Fibroblast of lung (primary cell): ENCODE measurements around the gene FUBP3. TPM values are rescaled to one million over a fixed set of nuclear protein-coding genes. Genes with fewer than 3 reads are reported as not detected.

Source experiments
- DNase-seq, 2 donors: peaks; one replicate each; pipeline versions ENCODE4 v3.0.0 to v3.0.0-alpha.2; 2010; ENCODE audit warnings: low read depth in 2 of 2
- H2AFZ ChIP-seq: 2 replicates; pipeline ENCODE4 v1.5.1; 2012; ENCODE audit warnings: low read length, control low read depth, inconsistent platforms
- H3K27ac ChIP-seq: 2 replicates; pipeline ENCODE4 v1.5.1; 2011; ENCODE audit warnings: low read length, control low read depth; ENCODE audit not compliant: insufficient read depth
- H3K27me3 ChIP-seq: 2 replicates; pipeline ENCODE4 v1.5.1; 2011; ENCODE audit warnings: mild to moderate bottlenecking, low read length; ENCODE audit not compliant: control insufficient read depth, insufficient read depth
- H3K36me3 ChIP-seq: 2 replicates; pipeline ENCODE4 v1.5.1; 2011; ENCODE audit warnings: low read length; ENCODE audit not compliant: control insufficient read depth, insufficient read depth
- H3K4me1 ChIP-seq: 2 replicates; pipeline ENCODE4 v1.5.1; 2011; ENCODE audit warnings: low read length; ENCODE audit not compliant: control insufficient read depth, insufficient read depth; ENCODE audit errors: extremely low read depth
- H3K4me2 ChIP-seq: 2 replicates; pipeline ENCODE4 v1.5.1; 2011; ENCODE audit warnings: low read length, control low read depth; ENCODE audit not compliant: insufficient read depth; ENCODE audit errors: extremely low read depth
- H3K4me3 ChIP-seq, 4 experiments: fragments of 200-600 bp in 1 of 4; sonication (generic) in 1 of 4; replicated peaks in 1 of 4; 2 replicates each; pipeline ENCODE4 v1.5.1; 2011 to 2016; ENCODE audit warnings: low read length in 4 of 4, low read depth in 3 of 4, mild to moderate bottlenecking in 3 of 4, control low read depth in 2 of 4, inconsistent platforms in 1 of 4, mixed read lengths in 1 of 4; ENCODE audit not compliant: insufficient read depth in 1 of 4; ENCODE audit errors: control extremely low read depth in 1 of 4
- H3K79me2 ChIP-seq: 2 replicates; pipeline ENCODE4 v1.5.1; 2012; ENCODE audit warnings: mild to moderate bottlenecking, low read length, inconsistent platforms; ENCODE audit not compliant: control insufficient read depth, insufficient read depth
- H3K9ac ChIP-seq: 2 replicates; pipeline ENCODE4 v1.5.1; 2011; ENCODE audit warnings: mild to moderate bottlenecking, low read length, control low read depth; ENCODE audit not compliant: insufficient read depth
- H3K9me3 ChIP-seq: 2 replicates; pipeline ENCODE4 v1.5.1; 2012; ENCODE audit warnings: low read depth, low read length; ENCODE audit not compliant: control insufficient read depth, insufficient read depth
- H4K20me1 ChIP-seq: 2 replicates; pipeline ENCODE4 v1.5.1; 2011; ENCODE audit warnings: low read length; ENCODE audit not compliant: control insufficient read depth, insufficient read depth; ENCODE audit errors: extremely low read depth
- CTCF ChIP-seq, 2 donors: IDR thresholded peaks in 1 of 2; conservative IDR thresholded peaks in 1 of 2; 1 replicate in 1 of 2; 2 replicates in 1 of 2; pipeline ENCODE4 v1.5.1; 2011 to 2012; ENCODE audit warnings: low read length in 2 of 2, control low read depth in 1 of 2, inconsistent platforms in 1 of 2, low read depth in 1 of 2, mild to moderate bottlenecking in 1 of 2
- EZH2 ChIP-seq: IDR thresholded peaks from 2 replicates; pipeline ENCODE4 v1.5.1; 2012; ENCODE audit warnings: low read length, control low read depth, mild to moderate bottlenecking; ENCODE audit errors: missing control alignments
- polyA plus RNA-seq, 2 donors: library from polyadenylated mRNA; depleted of rRNA in 1 of 2; stranded (reverse) in 1 of 2; unstranded in 1 of 2; fragments of >200 nt; gene quantifications; 2 replicates each; pipeline ENCODE4 v1.2.1, GENCODE V29; 2011 to 2012; ENCODE audit warnings: missing spikeins in 1 of 2
- total RNA-seq: library from RNA; depleted of rRNA; stranded (reverse); fragments of >200 nt; gene quantifications from 2 replicates; pipeline ENCODE4 v1.2.1, GENCODE V29; 2014

FUBP3 gene
- total and polyA plus RNA-seq, 2 donors (not counting 1 experiment from before 2014, with no cell fraction given), result 35.7 to 36.2 TPM

- Histone ChIP-seq H3K27ac (no peak overlapping the region), H3K9me3 (no peaks in the 10 kb centered on the region), H3K4me1 (no peaks in the 10 kb centered on the region), H3K27me3 (no peaks in the 10 kb centered on the region), H3K79me2 (peaks cover 61% of the 10 kb centered on the region), H2AFZ (no peak overlapping the region), H3K4me3 (no peak overlapping the region), H3K36me3 (no peaks in the 10 kb centered on the region), H4K20me1 (no peaks in the 10 kb centered on the region), H3K4me2 (no peak overlapping the region), H3K9ac (no peak overlapping the region)
- TF ChIP-seq EZH2 (no peak), CTCF (conservative IDR thresholded peaks at IDR 0.05 in 1 of 2, IDR thresholded peaks at IDR 0.05 in 1 of 2; ENCODE audit: low read depth in 1 of 2, low read length in 2 of 2) (no peak)
- DNase-seq, result no peak
Measured at GRCh38 chr9:130587921-130588320, 8.5 kb downstream of the FUBP3 start.

- Histone ChIP-seq H3K27ac (no peak overlapping the region), H3K9me3 (no peaks in the 10 kb centered on the region), H3K27me3 (no peaks in the 10 kb centered on the region), H3K4me1 (no peaks in the 10 kb centered on the region), H3K4me2 (no peak overlapping the region), H3K36me3 (no peaks in the 10 kb centered on the region), H2AFZ (no peak overlapping the region), H3K4me3 (no peak overlapping the region), H3K79me2 (peaks cover 60% of the 10 kb centered on the region), H3K9ac (no peak overlapping the region), H4K20me1 (no peaks in the 10 kb centered on the region)
- TF ChIP-seq EZH2, result no peak
- no peak for TF ChIP-seq CTCF (conservative IDR thresholded peaks at IDR 0.05 in 1 of 2, IDR thresholded peaks at IDR 0.05 in 1 of 2; ENCODE audit: low read depth in 1 of 2, low read length in 2 of 2)
- no peak for DNase-seq
Measured at GRCh38 chr9:130588416-130588815, 9.0 kb downstream of the FUBP3 start.

GRCh38 chr9:130589754-130590153 is 10.4 kb downstream of the FUBP3 start:
- TF ChIP-seq EZH2 (no peak), CTCF (conservative IDR thresholded peaks at IDR 0.05 in 1 of 2, IDR thresholded peaks at IDR 0.05 in 1 of 2; ENCODE audit: low read depth in 1 of 2, low read length in 2 of 2) (no peak)
- H4K20me1 ChIP-seq, result no peaks in the 10 kb centered on the region
- no peaks in the 10 kb centered on the region for H3K9me3 ChIP-seq
- no peaks in the 10 kb centered on the region for H3K4me1 ChIP-seq
- DNase-seq, result no peak
- no peaks in the 10 kb centered on the region for H3K36me3 ChIP-seq
- peaks cover 59% of the 10 kb centered on the region for H3K79me2 ChIP-seq
- H2AFZ ChIP-seq, result no peak overlapping the region
- H3K9ac ChIP-seq, result no peak overlapping the region
- no peak overlapping the region for H3K4me3 ChIP-seq
- H3K4me2 ChIP-seq, result no peak overlapping the region
- no peak overlapping the region for H3K27ac ChIP-seq
- no peaks in the 10 kb centered on the region for H3K27me3 ChIP-seq
